ENCODE measurements around the gene FBH1.
"Not testable (repeated sequence)": the region's sequence is repeated elsewhere in the genome, so short reads cannot be mapped to it uniquely, and the experiment has no call there.

The FBH1 gene

GRCh38 chr10:5941579-5941978 lies 51.5 kb downstream of the FBH1 start:
- DNase-seq (ENCODE audit: low read depth in 3 of 3): no peak

GRCh38 chr10:5942001-5942400 lies 52.0 kb downstream of the FBH1 start:
- DNase-seq (ENCODE audit: low read depth in 3 of 3): no peak

DNA sequence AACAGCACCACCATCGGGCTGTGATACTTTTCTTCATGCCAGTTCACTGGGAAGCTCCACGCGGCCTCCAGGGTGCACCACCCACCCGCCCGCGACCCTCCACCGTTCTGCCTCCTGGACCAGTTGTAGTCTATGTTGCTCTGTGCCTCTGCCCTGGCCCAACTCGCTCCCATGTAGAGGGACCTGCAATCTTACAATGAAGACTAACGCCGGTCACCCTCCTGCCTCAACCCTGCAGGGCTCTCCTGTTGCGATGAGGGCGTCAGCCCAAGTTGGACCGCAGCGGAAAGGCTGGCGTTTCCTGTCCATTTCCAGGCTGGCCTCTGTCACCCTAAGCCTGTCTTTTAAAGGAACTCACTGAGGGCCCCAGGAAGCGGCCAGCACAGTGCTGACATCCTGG lies 52.4 kb downstream of the FBH1 start:
- no peak for DNase-seq (ENCODE audit: low read depth in 3 of 3)

GRCh38 chr10:5943536-5943935 lies 53.5 kb downstream of the FBH1 start:
- no peak for DNase-seq (ENCODE audit: low read depth in 3 of 3)

GRCh38 chr10:5944389-5945189 lies 54.5 kb downstream of the FBH1 start:
- no peak for DNase-seq (ENCODE audit: low read depth in 3 of 3)

GRCh38 chr10:5945190-5945509 lies 55.1 kb downstream of the FBH1 start:
- no peak for DNase-seq (ENCODE audit: low read depth in 3 of 3)

- no peak for DNase-seq (ENCODE audit: low read depth in 3 of 3)
Observed at GRCh38 chr10:5945561-5946418, 55.7 kb downstream of the FBH1 start.

DNA sequence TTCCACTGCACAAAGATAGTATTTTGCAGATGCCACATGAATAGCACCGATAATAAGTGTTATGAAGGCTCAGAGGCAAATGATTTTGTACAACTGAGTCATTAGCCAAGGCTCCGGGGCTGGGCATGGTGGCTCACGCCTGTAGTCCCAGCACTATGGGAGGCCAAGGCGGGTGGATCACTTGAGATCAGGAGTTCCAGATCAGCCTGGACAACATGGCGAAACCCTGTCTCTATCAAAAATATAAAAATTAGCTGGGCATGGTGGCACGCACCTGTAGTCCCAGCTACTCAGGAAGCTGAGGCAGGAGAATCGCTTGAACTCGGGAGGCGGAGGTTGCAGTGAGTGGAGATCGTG lies 56.4 kb downstream of the FBH1 start:
- DNase-seq (ENCODE audit: low read depth in 3 of 3): not testable (repeated sequence)

DNA sequence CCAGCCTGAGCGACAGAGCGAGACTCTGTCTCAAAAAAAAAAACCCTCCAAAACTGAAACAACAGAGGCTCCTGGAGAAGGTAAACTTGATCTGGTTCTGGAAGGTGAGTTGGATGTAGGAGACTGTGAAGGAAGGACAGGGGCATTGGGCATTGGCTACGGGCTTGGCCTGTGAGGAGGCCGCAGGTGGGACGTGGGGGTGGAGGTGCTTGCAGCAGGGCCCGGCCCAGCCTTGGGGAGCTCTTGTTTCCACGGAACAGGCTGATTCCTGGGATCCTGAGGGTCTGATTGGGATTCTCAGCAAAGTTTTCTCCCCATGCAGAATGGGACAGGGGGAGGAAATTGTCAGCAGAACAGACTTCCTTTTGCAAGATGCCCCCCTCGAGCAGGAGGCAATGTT lies 56.7 kb downstream of the FBH1 start:
- DNase-seq (ENCODE audit: low read depth in 3 of 3): no peak

DNA sequence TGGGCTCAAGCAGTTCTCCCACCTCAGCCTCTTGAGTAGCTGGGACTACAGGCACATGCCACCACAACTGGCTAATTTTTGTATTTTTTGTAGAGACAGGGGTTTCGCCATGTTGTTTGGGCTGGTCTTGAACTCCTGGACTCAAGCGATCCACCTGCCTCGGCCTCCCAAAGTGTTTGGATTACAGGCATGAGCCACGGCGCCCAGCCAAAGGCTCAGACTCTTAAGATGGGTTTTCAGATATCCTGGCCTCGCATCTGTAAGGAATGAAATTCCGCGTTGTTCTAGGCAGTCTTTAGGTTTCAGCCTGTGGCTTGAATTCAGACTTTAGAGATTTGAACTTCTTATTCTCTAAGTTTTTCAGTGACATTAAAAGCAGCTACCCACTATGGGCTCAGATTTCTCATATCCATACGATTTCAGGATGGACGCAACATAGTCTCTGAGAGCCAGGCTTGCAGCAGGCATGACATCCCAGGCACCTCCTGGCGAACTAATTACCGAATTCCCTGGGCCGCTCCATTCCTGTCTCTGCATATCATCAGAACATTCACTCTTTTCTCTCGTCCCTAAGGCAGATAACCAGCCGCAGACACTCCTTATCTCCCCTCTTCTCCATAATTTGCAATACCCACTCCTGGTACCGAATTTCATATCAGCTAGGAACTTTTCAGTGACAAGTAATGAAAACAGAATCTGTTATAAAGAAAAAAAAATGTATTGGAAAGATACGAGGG lies 57.6 kb downstream of the FBH1 start:
- DNase-seq (ENCODE audit: low read depth in 3 of 3): no peak

GRCh38 chr10:5948208-5948585 lies 58.2 kb downstream of the FBH1 start:
- no peak for DNase-seq (ENCODE audit: low read depth in 3 of 3)

- peak in 2 of 3 donors; percentile 4 to 9 for DNase-seq (ENCODE audit: low read depth in 3 of 3)
Observed at GRCh38 chr10:5949009-5949759, 59.1 kb downstream of the FBH1 start.

- DNase-seq (ENCODE audit: low read depth in 3 of 3): no peak
Observed at GRCh38 chr10:5951167-5951711, 61.2 kb downstream of the FBH1 start.

GRCh38 chr10:5951721-5952407 lies 61.8 kb downstream of the FBH1 start:
- no peak for DNase-seq (ENCODE audit: low read depth in 3 of 3)

DNA sequence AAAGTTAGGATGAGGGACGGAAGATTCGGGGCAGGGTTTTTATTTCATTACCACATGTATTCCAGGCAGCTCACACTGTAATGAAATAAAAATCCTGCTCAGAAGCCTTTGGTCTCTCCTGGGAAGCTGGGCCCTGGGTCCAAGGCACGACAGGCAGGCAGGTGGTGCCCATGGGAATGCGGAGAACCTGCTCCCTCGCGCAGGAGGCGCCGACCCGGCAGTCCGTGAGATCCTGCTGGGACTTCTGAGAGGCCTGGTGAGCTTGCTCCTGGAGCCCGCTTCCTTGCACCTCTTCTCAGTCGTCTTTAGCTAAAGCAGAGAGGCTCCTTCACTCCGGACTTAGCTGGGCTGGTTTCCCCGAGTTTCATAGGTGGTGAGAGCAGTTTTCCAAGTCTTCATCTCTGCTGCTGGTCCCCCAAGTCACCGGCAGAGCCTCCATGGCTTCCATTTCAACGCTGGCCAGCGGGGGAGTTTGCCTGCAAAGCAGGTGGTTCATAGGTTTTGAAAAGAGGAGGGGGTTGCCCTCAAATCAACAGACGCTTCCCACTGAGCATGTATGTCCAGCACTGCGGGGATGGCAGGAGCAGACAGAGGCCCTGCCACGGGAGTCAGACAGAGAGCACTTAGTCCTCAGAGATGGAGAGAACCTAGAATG lies 62.8 kb downstream of the FBH1 start:
- no peak for DNase-seq (ENCODE audit: low read depth in 3 of 3)

DNA sequence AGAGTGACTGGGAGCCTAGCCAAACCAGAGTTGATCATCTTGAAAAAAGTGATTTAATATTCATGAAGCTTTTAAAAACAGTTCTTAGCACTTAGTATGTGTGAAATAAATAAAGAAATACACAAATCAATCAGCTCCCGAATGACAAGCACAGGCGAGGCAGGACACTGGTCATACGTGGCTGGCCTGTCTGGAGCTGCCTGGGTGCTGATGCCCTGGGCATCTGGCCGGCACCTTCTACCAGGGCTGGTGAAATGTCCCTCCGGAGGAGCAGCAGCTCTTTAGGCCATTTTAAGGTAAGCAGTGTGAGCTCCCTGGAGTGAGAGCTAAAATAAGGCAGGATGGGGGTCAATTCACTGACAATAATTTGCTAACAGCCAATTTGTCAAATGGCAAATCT lies 63.6 kb downstream of the FBH1 start:
- DNase-seq (ENCODE audit: low read depth in 3 of 3): no peak

GRCh38 chr10:5956146-5956936 lies 66.3 kb downstream of the FBH1 start:
- DNase-seq (ENCODE audit: low read depth in 3 of 3): no peak

DNA sequence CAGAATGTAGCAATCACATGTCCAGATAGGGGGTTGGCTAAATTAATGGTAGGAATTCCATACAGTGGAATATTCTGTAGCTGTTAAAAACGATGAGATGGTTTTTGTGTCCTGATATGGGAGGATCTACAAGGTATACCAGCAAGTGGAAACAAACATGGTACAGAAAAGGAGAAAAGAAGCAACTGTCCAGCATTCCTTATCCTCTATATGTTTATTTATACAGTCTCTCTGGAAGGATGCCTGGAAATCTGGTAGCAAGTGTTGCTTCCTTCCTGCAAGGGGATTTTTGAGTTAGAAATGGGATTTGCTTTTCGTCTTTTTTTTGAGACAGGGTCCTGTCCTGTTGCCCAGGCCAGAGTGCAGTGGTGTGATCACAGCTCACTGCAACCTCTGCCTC lies 68.0 kb downstream of the FBH1 start:
- DNase-seq (ENCODE audit: low read depth in 3 of 3): no peak

DNA sequence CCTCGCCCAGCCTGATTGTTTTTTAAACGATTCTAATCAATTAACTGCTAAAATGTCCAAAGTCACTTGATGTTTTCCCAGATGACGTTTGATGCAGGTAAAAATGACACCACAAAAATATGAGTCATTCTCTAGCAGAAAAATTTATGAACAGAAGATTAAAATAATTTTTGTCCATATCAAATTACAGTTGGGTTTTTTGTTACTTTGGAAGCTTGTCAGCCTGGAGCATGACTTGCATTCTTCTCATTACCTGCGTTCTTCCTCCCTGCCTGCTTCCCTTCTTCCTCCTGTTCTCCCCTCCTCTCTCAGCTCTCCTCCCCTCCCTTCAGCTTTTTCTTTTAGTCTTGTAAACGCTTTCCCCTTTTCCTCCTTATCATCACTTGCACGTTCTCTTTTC lies 68.6 kb downstream of the FBH1 start:
- DNase-seq (ENCODE audit: low read depth in 3 of 3): no peak

DNA sequence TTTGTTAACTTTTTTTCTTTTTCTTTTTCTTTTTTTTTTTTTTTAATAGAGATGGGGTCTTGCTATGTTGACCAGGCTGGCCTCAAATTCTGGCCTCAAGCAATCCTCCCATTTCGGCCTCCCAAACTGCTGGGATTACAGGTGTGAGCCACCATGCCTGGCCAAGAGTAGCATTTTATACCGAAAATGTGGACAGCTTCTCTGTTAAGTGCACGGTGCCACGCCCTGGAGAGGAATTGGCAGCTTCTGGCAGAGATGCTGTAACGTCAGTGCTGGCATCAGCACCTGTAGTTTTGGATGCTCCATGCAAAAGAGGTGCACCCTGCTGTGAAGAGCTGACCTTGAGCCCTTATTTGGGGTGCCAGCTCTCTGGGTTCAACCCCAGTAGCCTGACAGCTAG lies 69.1 kb downstream of the FBH1 start:
- DNase-seq (ENCODE audit: low read depth in 3 of 3): no peak
